Subcutaneous adipose tissue (tissue), 4 donors: ENCODE data around the gene ZSCAN5C. TPM values are rescaled to one million over a fixed set of nuclear protein-coding genes. Genes with fewer than 3 reads are reported as not detected.
"Not testable (repeated sequence)": the region's sequence is repeated elsewhere in the genome, so short reads cannot be mapped to it uniquely, and the experiment has no call there.

ENCODE experiments used
- CTCF ChIP-seq: fragments of 450-650 bp; IDR thresholded peaks from one replicate; pipeline ENCODE4 v1.5.1; 2016; ENCODE audit warnings: low read depth, mild to moderate bottlenecking, control low read depth, antibody characterized with exemption, moderate library complexity
- total RNA-seq, 4 donors: library from RNA; depleted of rRNA; stranded (reverse); fragments of >200 nt; gene quantifications; one replicate each; pipeline ENCODE4 v1.1.0, GENCODE V29; 2016

ZSCAN5C gene
- total RNA-seq, 4 donors from 2014 or later, result not detected

- TF ChIP-seq CTCF, result no peak
Measured at GRCh38 chr19:56193981-56194640, 8.0 kb upstream of the ZSCAN5C start.

GRCh38 chr19:56197646-56198045, 4.4 kb upstream of the ZSCAN5C start, which contains the start of gene ZSCAN5B:
TSS of gene ZSCAN5B (minus strand) at chr19:56197783. CDS start at chr19:56193052, 4,731 bp downstream.
- TF ChIP-seq CTCF, result not testable (repeated sequence)

GRCh38 chr19:56199687-56200086, 2.4 kb upstream of the ZSCAN5C start:
- no peak for TF ChIP-seq CTCF

GRCh38 chr19:56209091-56209490, 7.0 kb downstream of the ZSCAN5C start:
- no peak for TF ChIP-seq CTCF

- TF ChIP-seq CTCF, result no peak
Measured at GRCh38 chr19:56211718-56212117, 9.6 kb downstream of the ZSCAN5C start.

- no peak for TF ChIP-seq CTCF
Measured at GRCh38 chr19:56217039-56217949, 15.2 kb downstream of the ZSCAN5C start.

GRCh38 chr19:56218961-56219360, 16.9 kb downstream of the ZSCAN5C start:
- no peak for TF ChIP-seq CTCF
